GM23338 (cell line): ENCODE measurements around the gene CATSPER3. TPM values are rescaled to one million over a fixed set of nuclear protein-coding genes. Genes with fewer than 3 reads are reported as not detected.

ENCODE experiments used
- CREB1 ChIP-seq: fragments of 250-450 bp; sonication (Bioruptor Pico); IDR thresholded peaks from 2 replicates; pipeline ENCODE4 v1.5.0; 2020; ENCODE audit warnings: low read depth, mild to moderate bottlenecking, moderate library complexity
- JUNB ChIP-seq: IDR thresholded peaks from one replicate; pipeline ENCODE4 v1.6.1; 2016; ENCODE audit warnings: antibody characterized with exemption; ENCODE audit not compliant: unreplicated experiment
- POLR2AphosphoS5 ChIP-seq: IDR thresholded peaks from 2 replicates; pipeline ENCODE4 v1.6.1; 2016; ENCODE audit warnings: antibody characterized with exemption, low read depth
- REST ChIP-seq: IDR thresholded peaks from one replicate; pipeline ENCODE4 v1.6.1; 2018; ENCODE audit warnings: antibody characterized with exemption; ENCODE audit not compliant: unreplicated experiment
- ZNF462 ChIP-seq: fragments of 250-450 bp; sonication (Bioruptor Pico); IDR thresholded peaks from 2 replicates; pipeline ENCODE4 v1.5.0; 2020; ENCODE audit warnings: mild to moderate bottlenecking, moderate library complexity
- polyA plus RNA-seq: library from polyadenylated mRNA; unstranded; fragments of >200 nt; fragmentation: Nextera tagmentation; extraction: Ambion mirVana; gene quantifications from 2 replicates; pipeline ENCODE4 v1.2.1, GENCODE V29; 2016
- total RNA-seq: library from RNA; depleted of rRNA; stranded (reverse); fragments of >200 nt; shearing (Covaris generic); gene quantifications from 2 replicates; pipeline ENCODE4 v1.2.3, GENCODE V29; 2014

The CATSPER3 gene
- total and polyA plus RNA-seq, 2 experiments from 2014 or later = 0.19 TPM; not detected in 1

GRCh38 chr5:134935711-134936602 lies 31.8 kb upstream of the CATSPER3 start (continued):
- no peak for TF ChIP-seq ZNF462
- no peak for TF ChIP-seq REST
- TF ChIP-seq JUNB = no peak
- TF ChIP-seq CREB1 = no peak
- TF ChIP-seq POLR2AphosphoS5 = no peak
